Stimulated activated CD8-positive, alpha-beta memory T cell treated with anti-CD3 and anti-CD28 coated beads, Interleukin-4, amount 100 ng/mL, for 24 hours (primary cell): ENCODE results near the gene OBSL1.

Experiments used
- DNase-seq: peaks from one replicate; pipeline ENCODE4 v3.0.0-alpha.2; 2020; ENCODE audit warnings: low read depth

The OBSL1 gene

DNA sequence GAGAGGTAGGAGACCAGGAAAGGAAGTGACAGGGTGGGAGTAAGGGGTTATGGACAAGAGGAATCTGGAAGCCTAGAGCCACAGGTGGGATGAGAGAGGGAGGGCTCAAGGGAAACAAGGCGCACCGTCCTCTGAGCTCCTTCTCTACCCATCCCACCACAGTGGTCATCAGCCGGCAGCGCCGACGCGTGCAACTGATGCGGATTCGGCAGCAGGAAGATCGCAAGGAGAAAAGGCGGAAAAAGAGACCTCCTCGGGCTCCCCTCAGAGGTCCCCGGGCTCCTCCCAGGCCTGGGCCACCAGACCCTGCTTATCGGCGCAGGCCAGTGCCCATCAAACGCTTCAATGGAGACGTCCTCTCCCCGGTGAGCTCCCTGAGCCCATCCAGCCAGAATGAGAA lies 22.3 kb downstream of the OBSL1 start:
- no peak for DNase-seq

DNA sequence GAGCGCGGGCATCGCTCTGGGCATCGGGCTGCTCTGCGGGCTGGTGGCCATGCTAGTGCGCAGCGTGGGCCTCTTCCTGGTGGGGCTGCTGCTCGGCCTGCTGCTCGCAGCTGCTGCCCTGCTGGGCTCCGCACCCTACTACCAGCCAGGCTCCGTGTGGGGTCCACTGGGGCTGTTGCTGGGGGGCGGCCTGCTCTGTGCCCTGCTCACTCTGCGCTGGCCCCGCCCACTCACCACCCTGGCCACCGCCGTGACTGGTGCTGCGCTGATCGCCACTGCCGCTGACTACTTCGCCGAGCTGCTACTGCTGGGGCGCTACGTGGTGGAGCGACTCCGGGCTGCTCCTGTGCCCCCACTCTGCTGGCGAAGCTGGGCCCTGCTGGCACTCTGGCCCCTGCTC lies 23.7 kb downstream of the OBSL1 start:
- no peak for DNase-seq

DNA sequence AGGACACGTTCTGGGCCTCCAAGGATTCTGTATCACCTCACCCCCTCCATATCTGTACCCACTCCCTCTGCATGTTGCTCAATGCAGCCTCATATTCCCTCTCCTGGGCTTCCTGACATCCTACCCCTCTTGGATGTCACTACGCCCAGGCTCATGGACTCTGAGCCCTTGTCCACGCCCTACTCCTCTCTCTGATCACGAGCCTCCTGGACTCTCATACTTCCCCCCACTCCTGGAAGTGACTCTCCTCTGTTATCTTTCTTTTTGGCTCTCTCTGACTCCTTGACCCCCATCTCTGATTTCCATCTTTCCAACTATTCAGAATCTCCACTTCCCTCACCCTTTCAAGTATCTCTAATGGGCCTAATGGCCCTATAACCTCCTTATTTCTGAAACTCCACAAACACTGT lies 25.4 kb downstream of the OBSL1 start:
- no peak for DNase-seq

DNA sequence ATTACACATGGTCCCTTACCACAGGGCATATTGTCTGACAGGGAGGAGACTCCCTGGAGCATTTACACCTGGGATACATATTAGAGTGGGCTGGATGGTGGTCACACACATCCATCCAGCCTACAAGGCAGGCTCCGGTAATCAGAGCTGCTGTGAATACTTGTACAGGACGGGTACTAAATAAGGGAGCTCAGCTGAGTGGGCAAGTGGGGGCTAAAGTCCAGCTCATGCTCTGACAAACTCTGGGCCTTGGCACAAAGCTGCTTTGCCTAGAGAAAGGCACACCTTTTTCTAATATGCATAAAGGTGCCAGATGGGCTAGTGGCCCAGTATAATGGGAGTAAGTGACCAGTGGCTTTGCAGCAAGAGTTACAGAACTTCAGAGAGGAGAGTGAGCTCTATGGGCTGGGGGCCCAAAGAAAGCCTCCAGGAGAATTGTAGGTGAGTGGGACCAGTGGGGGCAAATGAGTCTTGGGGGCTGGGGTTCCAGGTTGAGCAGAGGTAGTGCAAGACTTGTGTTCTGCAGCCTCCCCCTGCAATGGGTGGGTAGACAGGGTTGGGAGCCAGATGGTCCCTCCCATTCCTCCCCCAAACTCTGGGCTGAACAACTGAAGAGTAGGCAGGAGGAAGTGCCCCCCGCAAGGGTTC lies 25.9 kb downstream of the OBSL1 start:
- DNase-seq, result no peak

DNA sequence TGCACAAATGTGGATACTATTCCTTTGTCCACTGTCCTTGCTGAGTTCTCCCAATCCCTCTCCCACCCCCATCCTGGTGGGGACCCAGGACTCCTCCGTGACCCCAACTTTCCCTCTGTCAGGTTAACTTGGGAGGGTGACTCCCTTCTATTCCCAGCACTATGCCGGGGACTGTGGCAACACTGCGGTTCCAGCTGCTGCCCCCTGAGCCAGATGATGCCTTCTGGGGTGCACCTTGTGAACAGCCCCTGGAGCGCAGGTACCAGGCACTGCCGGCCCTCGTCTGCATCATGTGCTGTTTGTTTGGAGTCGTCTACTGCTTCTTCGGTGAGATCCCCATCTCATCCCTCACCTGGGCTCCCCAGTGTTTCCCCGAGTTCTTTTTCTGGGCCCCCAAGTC lies 26.8 kb downstream of the OBSL1 start:
- no peak for DNase-seq

DNA sequence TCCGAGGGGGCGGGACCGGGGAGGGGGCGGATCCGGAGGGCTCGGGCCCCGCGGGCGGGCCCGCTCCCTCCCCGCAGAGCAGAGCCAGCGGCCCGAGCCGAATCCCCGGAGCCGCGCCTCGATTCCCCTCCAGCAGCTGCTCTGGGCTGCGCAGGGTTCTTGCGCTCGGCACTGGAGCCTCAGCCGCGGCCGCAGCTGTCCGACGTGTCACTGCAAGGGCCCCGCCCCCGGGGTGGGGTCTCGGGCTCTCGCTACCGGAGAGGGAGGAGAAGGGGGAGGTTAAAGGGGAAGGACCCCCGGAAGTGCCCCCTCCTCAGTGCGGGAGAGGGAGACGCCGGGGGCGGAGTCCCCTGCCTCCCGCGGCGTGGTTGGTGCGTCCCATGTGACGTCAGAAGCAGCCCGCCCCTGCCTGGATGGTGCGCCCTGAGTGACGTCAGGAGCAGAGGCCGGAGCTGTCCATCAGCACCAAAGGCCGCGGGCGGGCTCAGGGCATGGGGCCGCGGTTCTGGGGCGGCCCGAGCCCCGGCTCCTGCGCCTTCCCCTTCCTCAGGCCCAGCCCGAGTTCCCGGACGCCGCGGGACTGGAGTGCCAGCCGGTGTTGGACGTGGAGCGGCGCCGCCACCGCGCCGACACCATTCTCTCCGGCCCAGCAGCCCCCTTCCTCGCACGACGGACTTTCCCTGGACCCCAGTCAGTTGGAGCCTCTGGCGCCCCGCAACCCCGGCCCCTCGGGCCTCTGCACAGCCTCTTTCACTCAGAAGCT lies 27.6 kb downstream of the OBSL1 start, which contains the start of the genes CHPF and TMEM198:
CHPF (minus strand) TSS at position 214 of the 763 bp plus-strand sequence. CDS start 271 bp downstream, outside the sequence.
TMEM198 (plus strand) TSS at position 433 of the 763 bp plus-strand sequence. CDS start 700 bp downstream, outside the sequence.
- DNase-seq, result peak; percentile 90

DNA sequence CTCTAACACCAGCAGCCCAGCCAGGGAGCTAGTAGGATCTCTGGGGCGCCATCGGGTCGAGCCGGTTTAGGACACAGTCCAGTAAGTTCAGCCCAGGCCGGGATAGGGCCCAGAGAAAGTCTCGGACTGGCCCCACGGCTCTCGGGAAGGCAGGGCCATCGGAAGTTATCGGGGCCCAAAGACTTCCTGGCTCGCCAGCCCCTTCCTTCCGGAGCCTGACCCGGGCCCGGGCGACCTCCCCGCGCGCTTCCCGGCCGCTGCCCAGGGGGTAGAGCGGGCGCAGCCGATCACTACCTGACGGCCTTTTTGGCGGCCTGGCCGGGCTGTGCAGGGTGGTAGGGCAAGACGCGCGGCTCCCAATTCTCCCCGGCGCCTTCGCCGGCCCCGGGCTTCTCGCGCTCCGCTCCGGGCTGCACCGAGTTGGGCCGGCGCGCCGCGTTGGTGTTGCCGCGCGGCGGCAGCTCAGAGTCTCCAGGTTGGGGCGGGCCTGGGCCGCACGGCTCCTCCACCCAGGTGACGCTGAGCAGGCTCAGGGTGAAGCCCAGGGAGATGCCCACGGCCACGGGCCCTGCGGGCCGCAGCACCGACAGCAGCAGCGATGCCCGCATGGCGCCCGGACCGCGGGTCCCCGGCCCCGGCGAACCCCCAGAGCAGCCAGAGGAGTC lies 28.3 kb downstream of the OBSL1 start:
- peak; percentile 15 for DNase-seq

DNA sequence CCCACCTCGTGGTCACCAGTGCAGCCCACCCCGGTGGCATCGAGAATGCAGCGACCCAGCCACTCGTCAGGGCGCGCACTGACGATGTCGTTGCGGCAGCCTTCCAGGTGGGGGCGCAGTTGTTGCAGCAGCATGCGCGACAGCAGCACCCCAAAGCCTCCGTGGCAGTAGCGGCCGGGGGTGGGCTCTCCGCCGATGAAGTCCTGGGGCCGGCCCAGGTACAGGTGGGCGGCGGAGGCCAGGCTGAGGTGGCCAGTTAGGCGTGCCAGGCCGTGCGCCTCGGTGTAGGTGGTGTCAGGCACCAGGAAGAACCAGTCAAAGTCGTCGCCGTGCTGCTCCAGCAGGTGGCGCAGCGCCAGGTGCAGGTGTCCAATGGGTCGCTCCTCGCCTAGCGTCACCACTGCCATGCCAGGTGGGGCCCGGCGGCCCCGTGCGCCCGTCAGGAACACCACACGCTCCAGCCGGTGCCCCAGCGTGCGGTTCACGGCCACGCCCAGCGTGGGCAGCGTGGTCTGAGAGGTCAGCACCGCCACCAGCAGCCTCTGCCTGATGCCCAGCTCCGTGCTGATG lies 29.6 kb downstream of the OBSL1 start:
- peak; percentile 74 for DNase-seq

DNA sequence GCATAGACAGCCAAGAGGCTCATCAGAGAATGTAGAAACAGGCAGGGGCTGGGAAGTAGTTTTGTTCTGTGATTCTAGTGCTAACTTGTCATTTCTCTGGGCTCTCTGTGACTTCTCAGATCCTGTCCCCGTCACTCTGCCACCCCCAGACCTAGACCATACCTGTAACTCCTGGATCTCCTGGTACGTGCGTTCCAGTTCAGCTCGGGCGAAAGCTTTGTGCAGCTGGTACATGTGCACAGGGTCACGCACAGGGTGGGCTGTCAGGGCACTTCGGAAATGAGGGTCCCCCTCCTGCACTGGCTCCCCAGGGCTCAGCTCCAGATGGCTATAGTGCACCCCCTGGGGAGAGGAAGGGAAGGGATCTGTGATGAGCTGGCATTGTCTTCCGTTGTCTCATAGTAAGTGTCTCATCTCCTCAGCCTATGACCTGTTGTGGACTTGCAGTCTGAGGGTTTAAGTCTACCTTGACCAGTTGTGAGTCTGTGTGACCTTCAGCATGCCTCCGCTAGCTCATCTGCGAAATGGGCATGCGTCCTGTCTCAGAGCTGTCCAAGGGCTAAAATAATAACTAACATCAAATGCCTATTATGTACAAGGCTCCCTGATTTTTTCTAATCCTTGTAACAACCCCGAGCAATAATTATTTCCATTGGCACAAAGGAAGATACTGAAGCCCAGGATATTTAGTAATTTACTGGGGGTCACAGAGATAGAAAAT lies 30.4 kb downstream of the OBSL1 start:
- no peak for DNase-seq

DNA sequence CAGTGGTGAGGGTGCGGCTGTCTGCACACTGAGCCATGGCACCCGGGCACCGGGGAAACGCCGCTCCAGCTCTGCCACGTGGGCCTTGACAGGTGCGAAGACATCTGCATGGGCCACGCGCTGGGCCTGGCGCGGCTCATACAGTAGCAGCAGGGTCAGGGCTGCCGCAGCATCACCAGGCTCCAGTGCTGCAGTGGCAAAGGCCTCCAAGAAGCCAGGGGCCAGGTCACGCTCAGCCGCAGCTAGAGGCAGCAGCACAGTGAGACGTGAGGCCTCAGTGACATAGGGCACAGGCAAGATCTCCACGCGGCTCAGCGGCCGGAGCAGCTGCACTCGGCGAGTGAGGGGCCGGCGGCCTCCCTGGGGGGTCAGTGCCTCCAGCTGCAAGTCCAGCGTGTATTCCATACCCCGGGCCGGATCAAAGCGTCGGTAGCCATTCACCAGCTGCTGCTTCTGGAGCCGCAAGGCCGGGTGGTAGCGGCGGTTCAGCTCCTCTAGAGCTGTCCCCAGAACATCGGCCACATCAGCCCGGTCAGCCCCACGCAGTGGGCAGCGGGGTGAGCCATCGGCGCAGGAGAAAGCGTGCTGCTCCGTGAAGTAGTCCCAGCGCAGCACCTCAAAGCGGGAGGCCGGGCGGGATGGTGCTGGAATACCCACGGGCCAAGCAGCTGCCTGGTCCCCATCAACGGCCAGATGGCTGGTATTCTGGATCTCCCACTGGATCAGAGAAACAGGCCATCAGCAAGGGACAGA lies 31.2 kb downstream of the OBSL1 start:
- no peak for DNase-seq

DNA sequence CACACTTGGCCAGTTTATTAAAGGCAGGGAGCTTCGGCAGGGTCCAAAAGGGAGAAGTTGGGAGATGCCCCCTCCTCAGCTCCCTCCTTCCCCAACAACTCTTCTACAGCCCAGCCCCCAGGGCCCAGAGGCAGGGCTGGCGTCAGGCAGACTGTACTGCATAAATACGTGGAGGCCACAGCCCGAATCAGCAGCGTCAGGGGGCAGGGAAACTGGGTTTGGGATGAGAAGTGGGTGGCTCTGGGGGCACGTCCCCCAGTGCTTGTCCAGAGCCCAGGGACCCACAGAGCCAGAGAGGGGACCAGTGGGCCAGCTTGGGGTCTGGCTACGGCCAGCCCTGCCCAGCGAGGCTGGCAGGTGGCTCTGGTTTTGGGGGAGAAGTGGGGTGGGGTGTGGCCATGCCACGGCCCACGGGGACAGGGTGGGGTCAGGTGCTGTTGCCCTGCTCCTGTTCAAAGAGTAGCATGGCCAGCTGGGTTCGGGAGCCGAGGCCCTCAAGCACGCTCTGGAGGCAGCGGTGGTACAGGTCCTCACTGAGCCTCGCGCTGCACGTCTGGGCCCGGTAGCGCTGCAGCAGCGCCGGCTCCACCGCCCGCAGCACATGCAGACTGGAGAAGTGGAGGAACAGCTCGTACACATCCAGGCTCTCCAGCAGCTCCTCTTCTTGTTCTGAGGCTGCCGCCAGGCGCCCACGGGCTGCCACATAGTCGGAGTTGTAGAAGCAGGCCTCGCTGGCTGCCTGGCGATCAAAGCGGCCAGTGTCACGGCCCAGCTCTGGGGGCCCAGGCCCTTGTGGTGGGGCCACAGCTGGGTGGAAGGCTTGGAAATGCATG lies 32.2 kb downstream of the OBSL1 start:
- DNase-seq, result no peak

DNA sequence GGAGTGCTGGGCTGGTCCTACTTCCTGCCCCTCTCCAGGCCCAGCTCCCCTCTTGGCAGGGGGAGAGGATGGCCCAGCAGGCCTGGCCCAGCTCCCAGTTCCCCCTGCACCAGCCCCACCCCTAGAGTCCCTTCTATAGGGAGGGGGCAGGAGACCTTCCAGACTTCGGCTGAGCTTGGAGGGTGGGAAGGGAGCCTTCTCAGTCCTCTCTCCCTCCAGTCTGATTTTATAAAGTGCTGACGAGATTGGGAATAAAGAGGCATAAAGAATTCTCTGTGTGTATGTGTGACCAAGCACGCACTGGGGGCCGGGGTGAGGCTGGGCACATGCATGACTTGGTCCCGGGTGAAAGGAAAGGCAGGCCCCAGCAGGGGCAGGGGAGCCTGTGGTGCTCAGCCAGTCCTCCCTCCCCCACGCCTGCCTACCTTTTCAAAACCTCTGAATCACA lies 32.8 kb downstream of the OBSL1 start:
- DNase-seq, result no peak

DNA sequence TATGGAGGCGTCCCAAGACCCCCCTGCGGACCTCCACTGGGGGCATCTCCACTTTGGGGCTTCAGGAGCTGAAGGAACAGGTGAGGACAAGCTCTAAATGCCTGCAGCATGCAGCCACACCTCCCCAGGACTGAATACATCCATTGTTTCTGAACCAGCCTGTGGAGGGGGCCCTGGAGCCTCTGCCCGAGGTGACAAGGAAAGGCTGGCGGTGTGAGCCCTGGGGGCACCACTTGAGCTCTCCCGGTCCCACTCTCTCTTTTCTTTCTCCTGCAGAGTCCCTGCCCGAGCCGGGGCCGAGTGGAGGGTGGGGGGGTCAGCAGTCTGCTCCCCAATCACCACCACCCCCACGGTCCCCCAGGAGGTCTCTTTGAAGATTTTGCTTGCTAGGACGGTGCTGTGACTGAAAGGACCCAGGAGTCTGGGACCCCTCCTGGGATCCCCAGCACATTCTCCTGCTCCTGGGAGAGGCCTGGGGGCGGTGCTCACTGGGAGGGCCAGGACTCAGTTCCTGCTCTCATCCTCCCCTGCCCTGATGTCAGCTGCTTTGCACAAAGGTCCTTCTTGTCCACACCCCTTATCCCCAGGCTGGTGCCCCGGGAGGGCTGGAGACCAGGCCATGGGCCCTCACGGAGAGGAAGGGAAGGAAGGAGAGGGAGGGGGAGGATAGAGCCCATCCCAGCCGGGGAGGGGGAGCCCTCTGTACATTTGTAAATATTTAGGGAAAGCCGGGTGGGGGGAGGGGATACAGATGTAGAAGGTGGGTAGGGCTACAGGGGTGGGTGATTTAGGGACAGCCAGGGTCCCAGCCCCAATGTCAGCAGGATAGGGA lies 33.5 kb downstream of the OBSL1 start:
- DNase-seq, result no peak

DNA sequence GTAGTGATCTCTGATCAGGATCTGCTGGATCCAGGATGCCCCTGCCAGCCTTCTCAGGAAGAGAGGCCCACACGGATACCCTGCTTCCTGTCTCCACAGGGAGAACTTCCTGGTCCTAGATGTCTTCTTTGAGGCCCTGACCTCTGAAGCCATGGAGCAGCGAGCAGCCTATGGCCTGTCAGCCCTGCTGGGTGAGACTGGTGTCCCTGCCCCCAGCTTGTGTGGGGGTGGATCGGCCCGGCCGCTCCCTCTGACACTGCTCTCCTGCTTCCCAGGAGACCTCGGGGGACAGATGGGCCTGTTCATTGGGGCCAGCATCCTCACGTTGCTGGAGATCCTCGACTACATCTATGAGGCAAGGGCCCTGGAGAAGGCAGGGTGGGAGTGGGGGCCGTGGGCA lies 34.4 kb downstream of the OBSL1 start:
- DNase-seq, result no peak

DNA sequence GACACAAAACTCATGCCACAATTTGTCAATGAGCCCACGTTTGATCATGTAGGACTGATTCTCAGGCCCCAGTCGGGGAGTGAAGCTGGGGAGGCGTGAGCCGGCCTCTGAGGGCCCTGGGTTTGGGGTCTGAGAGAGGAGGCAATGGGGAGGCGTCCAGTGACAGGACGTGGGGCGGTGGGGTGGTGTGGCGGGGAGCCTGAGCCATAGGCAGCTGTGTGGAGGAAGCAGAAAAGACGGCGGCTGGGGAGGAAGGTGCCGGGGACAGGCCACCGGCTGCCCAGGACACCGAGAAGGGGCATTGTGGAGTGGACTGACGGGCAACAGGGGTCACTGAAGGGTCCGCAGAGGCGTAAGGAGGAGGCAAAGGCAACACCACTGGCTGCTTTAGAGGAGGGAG lies 34.9 kb downstream of the OBSL1 start:
- no peak for DNase-seq

DNA sequence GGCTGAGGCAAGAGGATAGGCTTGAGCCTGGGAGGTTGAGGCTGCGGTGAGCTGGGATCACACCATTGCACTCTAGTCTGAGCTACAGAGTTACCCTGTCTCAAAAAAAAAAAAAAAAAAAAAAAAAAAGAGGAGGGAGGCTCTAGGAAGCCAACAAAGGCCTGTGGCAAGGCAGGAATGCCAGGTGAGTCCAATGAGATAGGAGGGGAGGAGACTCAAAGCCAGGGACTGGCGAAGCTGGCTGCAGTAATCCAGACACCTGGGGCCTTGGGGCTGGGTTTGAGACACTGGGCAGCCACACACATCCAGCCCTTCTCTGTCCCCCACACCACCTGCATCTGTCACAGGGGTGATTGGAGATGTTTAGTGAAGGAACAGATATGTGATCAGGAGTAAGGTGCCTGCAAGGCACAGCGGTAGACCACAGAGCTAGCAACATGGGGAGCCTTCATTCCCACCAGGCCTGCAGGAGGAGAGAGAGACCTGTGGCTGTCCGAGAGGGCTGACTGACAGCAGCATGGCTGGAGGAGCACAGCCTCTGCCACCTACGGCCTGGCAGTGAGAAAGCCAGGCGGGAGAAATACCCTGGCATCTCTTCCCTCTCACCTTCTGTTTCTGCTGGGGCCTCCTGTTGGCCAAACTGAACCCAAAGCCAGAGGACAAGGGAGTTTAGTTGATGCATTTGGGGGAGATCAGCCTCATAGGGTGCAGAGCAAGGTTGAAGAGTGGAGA lies 37.2 kb downstream of the OBSL1 start:
- DNase-seq, result no peak

DNA sequence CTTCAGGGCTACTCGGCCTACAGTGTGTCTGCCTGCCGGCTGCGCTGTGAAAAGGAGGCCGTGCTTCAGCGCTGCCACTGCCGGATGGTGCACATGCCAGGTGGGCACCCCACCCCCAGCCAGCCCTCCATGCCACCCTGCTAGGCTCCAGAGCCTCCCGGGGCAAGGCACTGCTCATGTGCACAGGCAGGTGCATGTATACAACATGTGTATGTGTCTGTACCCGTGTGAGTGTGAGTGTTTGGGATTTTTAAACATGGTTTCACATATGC lies 39.0 kb downstream of the OBSL1 start:
- DNase-seq, result no peak

DNA sequence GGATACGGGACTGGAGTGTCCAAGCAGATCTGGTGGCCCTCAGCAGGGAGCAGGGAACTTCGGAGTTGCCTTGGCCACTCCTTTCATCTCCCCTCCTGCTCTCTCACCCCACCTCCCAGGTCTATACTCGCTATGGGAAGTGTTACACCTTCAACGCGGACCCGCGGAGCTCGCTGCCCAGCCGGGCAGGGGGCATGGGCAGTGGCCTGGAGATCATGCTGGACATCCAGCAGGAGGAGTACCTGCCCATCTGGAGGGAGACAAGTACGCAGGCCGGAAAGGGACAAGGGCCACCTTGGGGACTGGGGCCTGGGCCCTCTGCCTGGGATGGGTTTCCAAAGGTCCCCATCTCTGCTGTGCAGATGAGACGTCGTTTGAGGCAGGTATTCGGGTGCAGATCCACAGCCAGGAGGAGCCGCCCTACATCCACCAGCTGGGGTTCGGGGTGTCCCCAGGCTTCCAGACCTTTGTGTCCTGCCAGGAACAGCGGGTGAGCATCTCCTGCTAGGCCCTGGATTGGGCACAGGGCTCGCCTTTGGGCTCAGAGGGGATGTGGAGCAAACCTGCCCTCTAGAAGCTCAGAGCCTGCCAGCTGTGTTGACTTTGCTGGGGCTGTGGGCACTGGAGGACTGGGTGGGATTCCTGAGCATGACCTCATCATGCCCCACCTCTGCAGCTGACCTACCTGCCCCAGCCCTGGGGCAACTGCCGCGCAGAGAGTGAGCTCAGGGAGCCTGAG lies 39.5 kb downstream of the OBSL1 start:
- DNase-seq, result no peak
